Epidermal melanocyte (primary cell): Measurements from ENCODE around the gene ZNF644.
A peak's percentile ranks its signal among the peaks of the same experiment; 100 is the strongest.

Source experiments
- DNase-seq: peaks from one replicate; pipeline ENCODE4 v3.0.0; 2011; ENCODE audit warnings: low spot score; ENCODE audit not compliant: insufficient read length

Gene ZNF644

DNA sequence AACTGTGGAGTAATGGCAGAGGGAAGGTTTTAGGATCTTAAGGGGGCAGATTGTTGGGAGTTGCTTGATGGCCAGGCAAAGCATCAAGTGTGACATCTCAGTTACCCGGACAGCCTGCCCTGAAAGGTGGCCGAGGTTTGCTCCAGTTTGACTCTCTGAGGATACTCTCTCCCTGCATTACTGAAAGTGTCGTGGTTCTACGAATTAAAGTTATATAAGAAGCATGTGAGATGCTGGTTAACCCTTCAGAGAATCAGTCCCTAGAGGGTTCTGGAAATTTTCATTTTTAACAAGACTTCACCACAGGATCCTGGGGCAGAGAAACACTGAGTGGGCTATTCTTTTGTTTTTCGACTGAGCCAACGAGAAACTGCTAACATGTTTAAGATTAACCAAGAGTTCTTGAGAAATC lies 689 bp upstream of the ZNF644 start:
- no peak for DNase-seq

DNA sequence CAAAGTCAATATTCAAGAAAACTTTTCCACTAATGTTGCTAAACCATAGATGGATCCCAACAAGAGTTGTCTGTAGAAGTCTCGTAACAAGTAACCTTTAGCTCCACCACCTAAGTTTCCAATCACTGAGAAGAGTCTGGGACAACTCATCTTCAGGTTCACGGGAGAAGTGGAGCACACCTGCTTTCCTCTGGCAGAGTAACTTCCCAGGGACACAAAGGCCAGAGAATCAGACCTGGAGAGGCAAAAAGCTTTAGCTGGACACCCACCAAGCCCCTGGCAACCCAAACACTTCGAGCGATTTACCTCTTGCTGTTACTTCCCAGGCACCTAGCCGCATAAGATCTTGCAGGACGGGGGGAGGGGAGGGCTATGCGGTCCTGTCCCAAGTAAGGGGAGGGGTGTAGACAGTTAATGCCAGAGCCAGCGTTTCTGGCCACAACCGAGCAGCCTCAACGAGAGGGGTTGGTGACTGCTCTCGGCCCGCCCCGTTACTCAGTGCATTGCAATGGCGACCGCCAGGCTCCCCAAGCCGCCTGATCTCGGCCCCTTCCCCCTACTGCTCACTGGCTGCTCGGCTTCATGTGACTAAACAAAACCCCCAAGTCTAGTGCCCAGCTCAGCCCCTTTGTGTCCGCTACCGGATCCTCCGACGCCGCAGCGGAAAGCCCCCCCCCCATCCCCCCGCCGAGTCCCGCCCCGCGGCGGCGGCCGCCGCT lies 709 bp downstream of the ZNF644 start:
- DNase-seq = peak; percentile 32

DNA sequence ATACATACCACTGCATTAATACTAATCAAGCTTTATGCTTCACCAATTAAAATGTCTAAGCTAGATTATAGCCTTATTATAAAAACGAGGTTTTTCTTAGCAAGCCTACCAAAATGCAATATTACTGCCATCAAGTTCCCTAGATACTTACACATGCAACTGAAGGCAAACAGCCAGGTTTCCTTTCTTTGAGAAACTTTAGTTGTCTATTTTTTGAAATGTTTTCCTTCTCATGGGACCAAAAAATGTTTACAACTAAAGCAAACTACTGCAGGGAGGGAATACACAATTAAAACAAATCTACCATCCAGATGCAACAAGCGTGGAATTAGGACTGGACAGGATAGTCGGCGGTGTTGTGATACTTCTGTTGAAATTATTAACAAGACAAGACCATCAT lies 1.3 kb downstream of the ZNF644 start:
- DNase-seq = no peak

DNA sequence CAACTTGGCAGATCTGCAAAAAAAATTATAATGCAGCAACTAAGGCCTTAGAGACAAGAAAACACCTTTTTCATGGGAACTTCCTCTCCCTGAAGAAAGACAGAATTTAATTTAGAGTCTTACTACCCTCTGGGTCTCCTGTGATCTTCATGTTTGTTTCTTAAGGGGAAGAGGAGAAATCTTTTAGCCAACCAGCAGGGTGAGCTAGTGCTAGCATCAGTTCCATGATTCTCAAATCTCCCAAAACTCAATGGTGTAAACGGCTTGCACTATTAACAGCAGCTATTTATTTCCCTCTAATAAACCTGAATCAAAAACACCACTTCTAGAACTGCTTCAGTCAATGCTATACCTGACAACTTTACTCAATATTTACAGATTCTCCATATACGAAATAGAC lies 3.8 kb downstream of the ZNF644 start:
- no peak for DNase-seq

DNA sequence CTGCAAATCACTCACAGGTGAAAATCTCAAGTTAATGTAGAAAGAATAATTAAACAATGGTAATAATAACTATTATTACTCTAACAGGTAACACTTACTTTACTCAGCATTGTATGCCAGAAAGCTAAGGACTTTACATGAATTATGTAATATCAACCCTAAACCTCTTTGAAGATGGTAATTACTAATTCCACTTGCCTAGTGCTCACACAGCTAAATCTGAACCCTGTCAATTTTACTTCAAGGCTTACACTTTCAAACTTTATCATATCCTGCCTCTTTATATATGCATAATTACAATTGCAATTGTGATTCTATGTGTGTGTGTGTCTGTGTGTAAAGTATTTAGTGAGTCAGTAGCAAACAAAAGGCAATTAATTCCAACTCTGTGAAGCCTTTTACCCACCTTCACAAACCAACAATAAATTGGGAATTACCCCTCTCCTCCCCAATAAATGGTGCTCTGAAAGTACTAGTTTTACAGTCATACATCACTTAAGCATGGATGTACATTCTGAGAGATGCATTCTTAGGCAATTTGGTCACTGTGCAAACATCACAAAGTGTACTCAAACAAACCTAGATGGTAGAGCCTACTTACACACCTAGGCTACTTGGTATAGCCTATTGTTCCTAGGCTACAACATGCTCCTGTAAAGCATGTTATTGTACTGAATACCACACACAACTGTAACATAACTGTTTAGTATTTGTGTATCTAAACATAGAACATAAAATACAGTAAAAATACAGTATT lies 5.9 kb downstream of the ZNF644 start:
- no peak for DNase-seq

DNA sequence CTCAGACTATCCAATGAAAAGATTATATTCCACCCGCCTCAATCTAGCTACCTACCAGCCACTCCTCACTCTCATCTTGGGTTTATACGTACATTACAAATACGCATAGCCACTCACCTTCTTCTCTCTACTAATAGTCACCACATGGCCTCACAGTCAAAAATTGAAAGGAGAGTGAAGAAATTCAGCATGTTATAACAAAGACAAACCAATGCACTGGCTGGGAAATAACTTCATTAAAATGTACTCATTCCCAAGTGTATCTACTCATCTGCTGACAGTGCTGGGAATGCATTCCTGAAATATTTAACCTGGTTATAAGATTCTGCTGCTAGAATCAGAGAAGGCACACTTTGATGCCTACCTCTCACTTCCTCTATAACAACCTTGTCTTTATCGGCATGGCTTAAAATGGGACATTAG lies 6.5 kb downstream of the ZNF644 start:
- DNase-seq = no peak

DNA sequence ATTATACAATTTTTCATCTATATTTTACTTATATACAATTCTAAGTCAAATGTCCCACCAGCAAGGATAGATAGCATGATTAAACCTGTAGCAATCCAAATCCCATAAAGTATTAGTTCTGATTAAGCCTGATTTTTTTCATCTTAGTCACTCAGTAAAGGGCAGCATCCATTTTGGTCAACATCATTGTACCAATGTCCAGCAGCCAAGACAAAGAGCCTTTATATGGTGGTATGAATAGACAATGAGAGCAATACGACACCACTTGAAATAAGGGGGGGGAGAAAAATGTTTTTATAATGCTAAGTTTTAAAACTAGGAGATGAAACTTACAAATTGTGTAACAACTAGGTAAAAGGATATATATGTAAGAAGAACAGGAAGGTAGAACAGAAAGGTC lies 7.4 kb downstream of the ZNF644 start:
- no peak for DNase-seq

DNA sequence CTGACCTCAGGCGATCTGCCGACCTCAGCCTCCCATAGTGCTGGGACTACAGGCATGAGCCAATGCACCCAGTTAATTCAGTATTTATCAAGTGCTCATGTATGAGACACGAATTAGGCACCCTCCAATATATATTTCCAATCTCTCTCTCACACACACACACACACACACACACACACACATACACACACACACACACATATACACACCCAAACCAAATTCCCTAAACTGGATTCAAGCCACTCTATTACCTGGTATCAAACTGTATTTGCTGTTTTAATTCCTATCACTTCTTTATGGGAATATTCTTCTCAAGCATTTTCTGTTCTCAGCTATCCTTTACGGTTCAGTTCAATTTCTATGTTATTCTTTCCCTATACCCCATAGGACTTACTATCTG lies 8.5 kb downstream of the ZNF644 start:
- no peak for DNase-seq

DNA sequence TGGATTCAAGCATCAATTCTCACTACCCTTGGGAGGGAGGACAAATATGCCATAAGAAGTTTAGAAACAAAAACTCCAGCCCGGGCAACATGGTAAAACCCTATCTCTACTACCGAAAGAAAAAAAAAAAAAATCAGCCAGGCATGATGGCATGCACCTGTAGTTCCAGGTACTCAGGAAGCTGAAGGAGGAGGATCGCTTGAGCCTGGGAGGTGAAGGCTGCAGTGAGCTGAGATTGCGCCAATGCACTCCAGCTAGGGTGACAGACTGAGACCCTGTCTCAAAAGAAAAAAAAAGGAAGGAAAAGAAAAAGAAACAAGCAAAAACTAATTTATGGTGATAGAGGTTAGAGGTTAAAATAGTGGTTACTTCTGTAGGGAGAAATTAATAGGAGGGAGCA lies 9.6 kb downstream of the ZNF644 start:
- DNase-seq = no peak

DNA sequence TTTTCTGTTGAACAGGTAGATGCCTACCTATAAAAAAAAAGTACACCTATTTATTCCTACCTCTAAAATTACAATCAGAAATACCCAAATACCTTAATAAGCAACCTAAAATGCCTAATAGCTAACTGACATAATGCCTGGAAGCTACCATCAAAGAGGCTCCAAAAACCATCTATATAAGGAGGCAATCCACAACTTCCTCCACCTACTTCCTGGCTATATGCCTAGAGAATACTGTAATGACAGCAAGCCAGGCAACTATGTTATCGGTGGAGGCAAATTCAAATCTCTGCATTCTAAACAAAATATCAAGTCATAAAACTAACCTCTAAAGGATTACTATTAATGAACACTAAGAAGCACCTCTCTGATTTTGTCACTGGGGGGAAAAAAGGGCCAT lies 10.1 kb downstream of the ZNF644 start:
- no peak for DNase-seq

DNA sequence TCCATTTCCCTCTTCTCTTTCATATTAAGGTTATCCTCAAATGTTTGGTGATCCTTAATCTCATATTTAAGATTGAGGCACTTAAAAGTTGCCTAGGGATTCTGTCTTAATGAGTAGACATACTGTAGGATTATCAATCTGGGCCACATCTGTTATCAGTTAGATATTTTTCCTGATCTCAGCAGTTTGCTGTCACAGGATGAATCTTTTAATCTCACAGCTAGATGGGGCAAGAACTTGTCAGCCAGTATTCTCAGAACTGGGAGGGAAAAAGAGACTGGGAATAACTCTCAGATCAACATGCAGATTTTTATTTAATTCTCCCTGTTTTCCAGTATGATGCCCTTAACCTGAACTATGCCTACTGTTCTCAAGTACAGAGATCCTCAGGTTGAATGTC lies 14.0 kb downstream of the ZNF644 start:
- DNase-seq = no peak

DNA sequence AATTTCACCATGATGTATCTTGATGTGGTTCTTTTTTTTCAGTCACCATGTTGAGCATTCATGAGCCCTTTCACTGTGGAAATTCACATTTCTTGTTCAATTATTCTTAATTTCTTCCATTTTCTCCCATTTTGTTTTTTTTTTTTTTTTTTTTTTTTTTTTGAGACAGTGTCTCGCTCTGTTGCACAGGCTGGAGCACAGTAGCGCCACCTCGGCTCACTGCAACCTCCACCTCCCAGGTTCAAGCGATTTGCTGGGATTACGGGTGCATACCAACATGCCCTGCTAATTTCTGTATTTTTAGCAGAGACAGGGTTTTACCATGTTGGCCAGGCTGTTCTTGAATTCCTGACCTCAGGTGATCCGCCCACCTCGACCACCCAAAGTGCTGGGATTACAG lies 14.7 kb downstream of the ZNF644 start:
- DNase-seq = no peak

DNA sequence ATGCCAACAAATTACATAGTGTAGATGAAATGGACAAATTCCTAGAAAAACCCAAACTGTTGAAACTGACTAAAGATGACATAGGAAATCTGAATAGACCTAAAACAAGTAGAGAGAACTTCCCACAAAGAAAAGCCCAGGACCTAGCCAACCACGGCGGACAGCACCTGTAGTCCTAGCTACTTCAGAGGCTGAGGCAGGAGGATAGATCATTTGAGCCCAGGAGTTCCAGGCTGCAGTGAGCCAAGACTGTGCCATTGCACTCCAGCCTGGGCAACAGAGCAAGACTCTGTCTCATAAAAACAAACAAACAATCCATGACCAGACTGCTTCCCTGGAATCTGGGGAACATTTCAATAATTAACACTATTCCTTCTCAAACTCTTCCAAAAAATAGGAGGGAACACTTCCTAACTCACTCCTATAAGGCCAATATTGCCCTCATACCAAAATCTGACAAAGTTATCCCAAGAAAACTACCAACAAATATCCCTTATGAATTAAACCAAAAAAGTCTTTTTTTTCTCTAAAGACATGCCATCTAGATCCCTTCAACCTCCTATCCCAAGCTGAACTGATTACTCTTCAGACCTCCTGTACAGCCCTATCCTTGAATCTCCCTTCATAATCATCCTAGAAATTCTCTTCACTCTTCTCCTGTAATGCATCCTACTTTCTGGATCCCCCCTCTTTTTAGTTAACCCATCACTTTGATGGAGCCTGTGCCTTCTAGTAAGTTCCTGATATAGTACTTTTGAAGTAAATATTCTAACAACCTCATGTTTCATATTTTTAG lies 15.5 kb downstream of the ZNF644 start:
- no peak for DNase-seq

DNA sequence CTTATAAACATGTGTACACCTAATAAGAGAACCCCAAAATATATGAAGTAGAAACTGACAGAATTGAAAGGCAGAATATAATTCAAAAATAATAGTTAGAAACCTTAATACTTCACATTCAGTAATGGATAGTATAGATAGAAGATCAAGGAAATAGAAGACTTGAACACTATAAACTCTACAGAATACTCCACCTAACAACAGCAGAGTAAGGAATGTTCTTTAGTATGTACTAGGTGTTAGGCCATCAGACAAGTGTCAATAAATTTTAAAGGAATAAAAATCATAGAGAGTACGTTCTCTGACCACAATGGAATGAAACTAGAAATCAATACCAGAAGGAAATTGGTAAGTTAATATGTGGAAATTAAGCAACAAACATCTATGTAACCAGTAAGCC lies 16.6 kb downstream of the ZNF644 start:
- DNase-seq = no peak

DNA sequence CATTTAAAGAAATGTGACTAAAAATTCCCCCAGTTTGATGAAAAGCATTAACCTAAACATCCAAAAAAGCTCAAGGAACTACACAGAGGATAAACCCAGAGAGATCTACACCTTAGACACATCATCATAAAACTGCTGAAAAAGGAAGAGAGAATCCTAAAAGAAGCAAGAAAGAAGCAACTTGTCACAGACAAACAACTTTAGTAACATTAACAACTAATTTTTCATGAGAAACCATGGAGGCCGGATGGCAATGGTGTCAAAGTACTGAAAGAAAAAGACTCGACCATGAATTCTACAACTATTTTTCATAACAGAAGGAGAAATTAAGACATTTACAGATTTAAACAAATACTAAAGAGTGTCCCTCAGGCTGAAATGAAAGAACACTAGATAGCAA lies 17.7 kb downstream of the ZNF644 start:
- no peak for DNase-seq

DNA sequence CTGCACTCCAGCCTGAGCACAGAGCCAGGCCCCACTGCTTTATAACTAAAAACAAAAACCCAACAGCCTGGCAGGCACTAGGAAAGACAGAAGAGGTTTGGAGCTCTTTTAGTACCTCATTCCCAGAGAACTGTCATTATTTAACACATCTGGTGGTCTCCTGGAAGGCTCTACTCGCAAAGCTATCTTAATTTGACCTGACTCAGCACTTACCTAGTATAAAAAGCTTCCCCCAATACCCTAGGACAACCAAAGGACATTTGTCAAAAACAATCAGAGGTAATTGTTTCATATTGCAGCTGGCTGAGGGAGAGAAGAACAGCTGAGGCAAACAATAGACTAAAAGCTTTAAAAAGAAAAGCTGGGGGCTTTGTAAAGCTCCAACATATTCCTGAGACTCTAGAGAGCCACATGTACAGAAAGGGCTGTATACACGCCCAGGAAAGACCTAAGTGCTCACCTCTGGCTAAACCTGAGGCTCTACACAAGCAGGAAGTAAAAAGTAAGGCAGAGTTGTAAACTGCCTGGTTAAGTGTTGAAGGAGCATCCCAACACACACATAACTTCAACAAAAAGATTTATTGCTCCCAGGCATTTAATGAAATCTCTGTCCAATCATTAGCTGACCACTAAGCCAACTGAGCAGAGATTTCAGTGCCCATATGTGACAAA lies 25.0 kb downstream of the ZNF644 start:
- DNase-seq = no peak

DNA sequence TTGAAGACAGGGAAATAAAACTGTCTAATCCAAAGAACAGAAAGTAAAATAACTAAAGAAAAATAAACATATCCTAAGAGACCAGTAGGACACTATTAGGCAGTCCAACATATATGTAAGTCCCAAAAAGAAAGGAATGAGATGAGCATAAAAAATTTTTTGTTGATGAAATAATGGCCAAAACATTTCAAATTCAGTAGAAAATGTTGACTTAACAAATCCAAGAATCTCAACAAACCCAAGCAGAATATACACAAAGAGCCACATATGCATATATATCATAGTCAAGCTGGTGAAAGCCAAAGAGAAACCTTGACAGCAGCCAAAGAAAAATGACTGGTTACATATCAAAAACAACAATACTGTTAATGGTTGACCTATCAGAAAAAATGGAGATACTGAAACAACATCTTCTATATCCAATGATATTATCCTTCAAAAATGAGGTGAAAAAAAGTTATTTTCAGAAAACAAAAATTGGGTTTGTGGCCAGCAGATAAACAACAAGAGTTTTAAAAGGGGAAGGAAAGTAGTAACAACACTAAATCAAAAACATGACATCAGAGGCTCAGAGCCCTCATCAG lies 26.4 kb downstream of the ZNF644 start:
- no peak for DNase-seq

DNA sequence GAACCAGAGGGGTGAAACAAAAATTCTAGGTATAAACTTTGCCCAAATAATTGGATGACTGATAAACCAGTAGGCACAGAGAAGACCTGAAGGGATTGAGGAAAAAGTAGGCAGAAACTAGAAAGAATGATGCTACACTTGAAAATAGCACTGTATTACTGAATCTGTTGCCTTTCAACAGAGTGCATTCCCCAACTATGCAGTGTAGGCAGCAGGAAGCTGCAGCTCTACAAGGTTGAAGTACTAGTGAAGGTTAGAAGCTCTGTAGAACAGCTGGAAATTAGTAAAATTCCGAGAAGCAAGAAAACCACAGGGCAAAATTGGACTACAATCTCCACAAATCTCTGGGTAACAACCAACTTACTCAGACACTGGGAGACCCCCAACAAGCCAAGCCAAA lies 27.4 kb downstream of the ZNF644 start:
- DNase-seq = no peak

DNA sequence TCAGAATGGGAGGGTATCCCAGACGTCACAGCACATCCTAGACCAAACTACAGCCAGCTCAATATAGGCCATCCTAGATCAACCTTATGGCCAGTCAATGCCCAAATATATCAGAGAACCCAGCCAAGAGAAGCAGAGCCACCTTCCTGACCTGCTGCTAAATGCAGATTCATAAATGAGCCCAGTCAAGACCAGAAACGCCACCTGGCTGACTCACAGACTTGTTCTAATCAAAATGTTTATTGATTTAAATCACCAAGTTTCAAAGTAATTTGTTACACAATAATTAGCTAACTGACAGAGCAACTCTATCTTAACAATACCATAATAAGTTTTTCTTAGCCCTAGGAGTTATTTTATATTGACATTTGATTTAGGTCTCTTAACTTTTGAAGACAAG lies 28.6 kb downstream of the ZNF644 start:
- no peak for DNase-seq

DNA sequence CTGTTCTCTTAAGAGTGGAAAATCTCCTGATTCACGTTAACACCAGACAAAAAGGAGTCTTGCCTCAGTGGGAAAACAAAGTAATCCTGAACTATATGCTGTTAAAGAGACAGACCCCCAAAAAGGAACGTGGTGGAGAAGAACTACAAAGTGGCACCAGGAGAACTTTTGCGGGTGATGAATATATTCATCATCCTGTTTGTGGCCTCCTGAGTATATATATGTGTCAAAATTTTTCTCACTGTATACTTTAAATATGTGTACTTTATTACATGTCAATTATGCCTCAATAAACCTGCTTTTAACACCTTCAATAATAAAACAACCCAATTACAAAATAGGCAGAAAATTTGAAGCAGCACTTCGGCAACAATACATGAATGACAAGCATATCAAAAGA lies 31.1 kb downstream of the ZNF644 start:
- no peak for DNase-seq

DNA sequence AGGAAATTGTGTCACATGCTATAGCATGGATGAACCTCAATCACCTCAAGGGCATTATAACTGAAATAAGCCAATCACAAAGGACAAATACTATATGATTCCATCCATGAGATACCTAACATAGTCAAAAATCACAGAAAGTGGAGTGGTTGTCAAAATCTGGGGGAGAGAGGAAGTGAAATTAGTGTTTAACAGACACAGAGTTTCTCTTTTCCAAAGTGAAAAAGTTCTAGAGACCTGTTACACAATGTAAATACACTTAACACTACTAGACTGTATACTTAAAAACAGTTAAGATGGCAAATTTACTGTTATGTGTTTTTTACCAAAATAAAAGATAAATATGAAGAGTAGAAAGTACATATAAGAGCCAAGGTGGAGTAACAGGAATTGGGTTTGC lies 31.8 kb downstream of the ZNF644 start:
- no peak for DNase-seq
